Keratinocyte (primary cell): ENCODE results near the gene MN1.

Source experiments
- CTCF ChIP-seq, 3 experiments: IDR thresholded peaks in 1 of 3; conservative IDR thresholded peaks in 1 of 3; optimal IDR thresholded peaks in 1 of 3; 2 replicates in 2 of 3; 3 replicates in 1 of 3; pipeline versions ENCODE3 to v1.5.1; 2011; ENCODE audit warnings: low read length in 3 of 3, mild to moderate bottlenecking in 3 of 3, moderate library complexity in 2 of 3, control low read depth in 1 of 3, inconsistent platforms in 1 of 3; ENCODE audit not compliant: insufficient read depth in 2 of 3; ENCODE audit errors: extremely low read depth in 1 of 3
- EZH2 ChIP-seq: IDR thresholded peaks from one replicate; pipeline ENCODE4 v1.6.1; 2012; ENCODE audit warnings: inconsistent platforms, mild to moderate bottlenecking, low read length, moderate library complexity

- no peak for TF ChIP-seq CTCF (optimal IDR thresholded peaks at IDR 0.05 in 1 of 3, IDR thresholded peaks at IDR 0.05 in 1 of 3, conservative IDR thresholded peaks at IDR 0.05 in 1 of 3; ENCODE audit: extremely low read depth in 1 of 3, insufficient read depth in 2 of 3, low read length in 3 of 3)
- no peak for TF ChIP-seq EZH2
These were observed 25.6 kb downstream of the MN1 start for GRCh38 chr22:27775758-27776649.
